Activated CD4-positive, alpha-beta T cell treated with anti-CD3 and anti-CD28 coated beads for 36 hours (primary cell): ENCODE results near the gene TMEM183A. TPM values are rescaled to one million over a fixed set of nuclear protein-coding genes. Genes with fewer than 3 reads are reported as not detected.

Experiments used
- ATAC-seq: fragments of 200-7000 bp; cut with Tn5 transposase; one replicate; pipeline ENCODE4 v1.10.0; 2021; ENCODE audit warnings: mild to moderate bottlenecking, moderate library complexity
- CTCF ChIA-PET: fragments of 350-600 bp; sonication (Branson Sonifier 250); formaldehyde crosslinking; loops from one replicate; lab custom pipeline; 2021; ENCODE audit warnings: antibody characterized with exemption; lab: Charles Lee
- POLR2A ChIA-PET: fragments of 350-600 bp; sonication (Branson Sonifier 250); formaldehyde crosslinking; loops from one replicate; lab custom pipeline; 2021; ENCODE audit warnings: antibody characterized with exemption, inconsistent platforms; lab: Charles Lee
- DNase-seq: peaks from one replicate; pipeline ENCODE4 v3.0.0-alpha.2; 2020
- H3K27ac Mint-ChIP-seq: one replicate; pipeline ENCODE4 v1.8.0; 2021; ENCODE audit warnings: mixed read lengths
- H3K27me3 Mint-ChIP-seq: one replicate; pipeline ENCODE4 v1.8.0; 2021; ENCODE audit warnings: mixed read lengths
- H3K36me3 Mint-ChIP-seq: one replicate; pipeline ENCODE4 v1.8.0; 2021; ENCODE audit warnings: low read depth, mixed read lengths
- H3K4me1 Mint-ChIP-seq: one replicate; pipeline ENCODE4 v1.8.0; 2021; ENCODE audit warnings: mixed read lengths
- H3K4me3 Mint-ChIP-seq: one replicate; pipeline ENCODE4 v1.8.0; 2021; ENCODE audit warnings: mild to moderate bottlenecking, moderate library complexity, mixed read lengths
- H3K9me3 Mint-ChIP-seq: one replicate; pipeline ENCODE4 v1.8.0; 2021; ENCODE audit warnings: low read depth, mixed read lengths
- intact Hi-C, 2 experiments: fragments of 100-400 bp; cut with DNase I in 1 of 2; cut with micrococcal nuclease in 1 of 2; formaldehyde crosslinking; loops; one replicate each; pipeline versions ENCODE4 v1.14.2 to v1.15.1; 2022 to 2024; cut with DNase I, micrococcal nuclease
- total RNA-seq, 2 experiments: library from RNA; stranded (reverse); gene quantifications; one replicate each; pipeline ENCODE4 v1.2.3, GENCODE V29; 2021

TMEM183A gene
- total RNA-seq, 2 experiments from 2014 or later = 68.6 to 71.0 TPM

GRCh38 chr1:203028784-203029553 is 21.8 kb downstream of the TMEM183A start:
- Mint-ChIP-seq H3K4me3 (no peak overlapping the region), H3K36me3 (peaks cover 18% of the 10 kb centered on the region), H3K9me3 (peaks cover 2% of the 10 kb centered on the region), H3K4me1 (peaks cover 19% of the 10 kb centered on the region), H3K27ac (no peak overlapping the region), H3K27me3 (peaks cover 4% of the 10 kb centered on the region)
- ChIA-PET POLR2A (no interaction called here), CTCF (interaction anchor here (0.6 to 3.2 kb wide), 7 partner anchors 10 to 239 kb away, joined by 3 to 22 read pairs (median 4); no protein-coding TSS in a partner anchor)
- intact Hi-C loops = loop anchor here in 1 of 2 experiments (5.0 kb wide), 2 partner anchors 298 to 458 kb away; no protein-coding TSS in a partner anchor
- DNase-seq = no peak
- ATAC-seq = no peak

DNA sequence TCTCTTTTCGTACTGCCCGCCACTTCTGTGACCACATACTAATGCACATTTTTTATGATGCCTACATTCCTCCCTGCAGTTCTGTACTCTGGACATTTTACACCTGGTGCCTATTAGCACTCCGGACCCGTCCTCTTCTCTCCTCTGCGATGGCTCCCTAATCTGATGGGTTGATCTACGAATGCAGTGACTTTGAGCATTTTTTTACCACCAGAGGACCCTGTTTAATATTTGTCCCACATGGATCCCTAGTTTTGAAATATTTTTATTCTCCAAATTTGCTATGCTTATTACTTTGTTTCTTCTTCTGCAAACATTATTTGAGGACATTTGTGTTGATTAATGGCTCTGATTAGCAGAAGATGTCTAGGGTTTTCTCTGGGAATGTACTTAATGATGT is 24.3 kb downstream of the TMEM183A start:
- ATAC-seq = no peak
- CTCF ChIA-PET = no interaction called here
- H3K9me3 Mint-ChIP-seq = no peaks in the 10 kb centered on the region
- H3K36me3 Mint-ChIP-seq = no peaks in the 10 kb centered on the region
- no peak overlapping the region for H3K4me3 Mint-ChIP-seq
- POLR2A ChIA-PET = no interaction called here
- no peak overlapping the region for H3K27ac Mint-ChIP-seq
- intact Hi-C loops = no loop called here
- peaks cover 13% of the 10 kb centered on the region for H3K4me1 Mint-ChIP-seq
- H3K27me3 Mint-ChIP-seq = peaks cover 4% of the 10 kb centered on the region
- DNase-seq = no peak

DNA sequence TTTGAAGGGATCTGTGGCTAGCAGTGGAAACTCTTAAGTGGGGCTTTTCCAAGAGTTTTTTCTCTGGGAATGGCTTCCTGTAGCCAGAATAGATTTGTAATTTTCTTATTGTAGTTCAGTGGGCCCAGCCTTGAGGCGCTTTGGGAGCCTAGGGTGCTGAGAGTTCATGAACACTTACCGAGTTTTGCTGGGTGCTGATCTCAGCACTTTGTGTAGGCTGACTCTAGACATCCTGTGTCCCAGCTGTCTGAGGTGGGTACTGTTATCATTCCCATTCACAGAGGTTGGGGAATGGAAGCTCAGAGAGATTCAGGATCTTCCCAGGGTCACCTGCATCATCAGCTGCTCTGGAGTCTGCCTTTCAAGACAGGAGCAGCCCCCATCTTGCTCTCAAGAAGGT is 26.1 kb downstream of the TMEM183A start:
- POLR2A ChIA-PET = no interaction called here
- Mint-ChIP-seq H3K4me3 (no peak overlapping the region), H3K27me3 (peaks cover 2% of the 10 kb centered on the region), H3K27ac (no peak overlapping the region), H3K36me3 (no peaks in the 10 kb centered on the region), H3K9me3 (no peaks in the 10 kb centered on the region), H3K4me1 (peaks cover 1% of the 10 kb centered on the region)
- no peak for DNase-seq
- intact Hi-C loops = no loop called here
- no peak for ATAC-seq
- CTCF ChIA-PET = interaction anchor here (3.0 kb wide), 1 partner anchor 182 kb away, joined by 14 read pairs; no protein-coding TSS in a partner anchor

- POLR2A ChIA-PET = no interaction called here
- no peaks in the 10 kb centered on the region for H3K4me1 Mint-ChIP-seq
- no peak for DNase-seq
- H3K36me3 Mint-ChIP-seq = no peaks in the 10 kb centered on the region
- CTCF ChIA-PET = interaction anchor here (0.7 to 3.0 kb wide), 3 partner anchors 35 to 182 kb away, joined by 3 to 14 read pairs (median 3); no protein-coding TSS in a partner anchor
- ATAC-seq = no peak
- H3K27me3 Mint-ChIP-seq = no peaks in the 10 kb centered on the region
- no peak overlapping the region for H3K4me3 Mint-ChIP-seq
- no peak overlapping the region for H3K27ac Mint-ChIP-seq
- H3K9me3 Mint-ChIP-seq = no peaks in the 10 kb centered on the region
- intact Hi-C loops = no loop called here
Measured at GRCh38 chr1:203033917-203034316, 26.7 kb downstream of the TMEM183A start.

- ChIA-PET POLR2A (no interaction called here), CTCF (interaction anchor here (0.7 to 3.0 kb wide), 4 partner anchors 27 to 181 kb away, joined by 3 to 14 read pairs (median 4); partner anchors contain the start of gene TMEM183A)
- DNase-seq = no peak
- peaks cover 4% of the 10 kb centered on the region for H3K4me1 Mint-ChIP-seq
- no peak for ATAC-seq
- intact Hi-C loops = loop anchor here in 1 of 2 experiments (5.0 kb wide), 1 partner anchor 138 kb away; no protein-coding TSS in a partner anchor
- no peaks in the 10 kb centered on the region for H3K9me3 Mint-ChIP-seq
- H3K27ac Mint-ChIP-seq = no peak overlapping the region
- peaks cover 5% of the 10 kb centered on the region for H3K36me3 Mint-ChIP-seq
- no peak overlapping the region for H3K4me3 Mint-ChIP-seq
- H3K27me3 Mint-ChIP-seq = peaks cover 4% of the 10 kb centered on the region
Measured at GRCh38 chr1:203034422-203035110, 27.4 kb downstream of the TMEM183A start.

DNA sequence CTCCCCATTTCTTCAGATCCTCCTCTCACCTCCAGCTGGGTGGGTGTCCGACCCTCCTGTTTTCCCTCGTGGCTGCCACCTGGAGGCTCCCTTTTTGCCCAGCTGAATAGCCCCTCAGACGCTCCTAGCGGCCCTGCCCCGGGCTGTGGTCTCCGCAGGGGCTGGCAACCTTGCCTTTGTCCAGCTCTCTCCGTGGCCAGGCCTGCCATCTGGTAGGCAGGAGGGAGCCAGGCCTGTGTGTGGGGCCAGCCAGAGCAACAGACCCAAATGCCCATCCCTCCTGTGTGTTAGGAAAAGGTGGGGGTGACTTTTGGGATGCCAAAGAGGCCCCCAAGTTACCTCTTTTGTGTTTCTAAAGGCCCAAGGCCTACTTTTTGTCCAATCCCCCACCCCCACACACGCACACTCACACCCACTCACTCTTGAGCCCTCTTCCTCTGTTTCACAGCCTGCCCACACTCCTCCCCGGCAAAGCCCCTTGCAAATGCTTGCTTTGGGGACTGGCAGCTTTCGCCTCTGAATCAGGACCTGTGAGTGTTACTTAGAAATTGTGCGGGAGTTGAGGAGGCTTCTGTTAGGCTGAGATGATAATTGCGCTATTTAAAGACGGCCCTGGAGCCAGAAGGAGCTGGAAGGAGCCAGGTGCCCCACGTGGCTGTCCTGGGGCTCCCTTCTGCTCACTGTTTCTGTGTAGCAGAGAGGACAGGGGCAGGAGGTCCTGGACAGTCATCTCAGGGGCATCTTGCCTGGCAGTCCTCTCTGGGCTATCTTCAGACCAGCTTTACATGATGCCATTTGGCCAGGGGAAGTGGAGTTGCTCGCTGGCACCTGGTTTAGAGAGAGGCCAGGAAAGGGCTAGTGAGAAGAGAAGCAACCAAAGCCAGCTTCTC is 28.2 kb downstream of the TMEM183A start:
- ATAC-seq (no peak), DNase-seq (no peak)
- no peak overlapping the region for H3K27ac Mint-ChIP-seq
- intact Hi-C loops = loop anchor here in 1 of 2 experiments (5.0 kb wide), 1 partner anchor 137 kb away; no protein-coding TSS in a partner anchor
- H3K4me1 Mint-ChIP-seq = peaks cover 4% of the 10 kb centered on the region
- H3K9me3 Mint-ChIP-seq = no peaks in the 10 kb centered on the region
- no peak overlapping the region for H3K4me3 Mint-ChIP-seq
- POLR2A ChIA-PET = no interaction called here
- peaks cover 4% of the 10 kb centered on the region for H3K27me3 Mint-ChIP-seq
- CTCF ChIA-PET = interaction anchor here (0.6 to 3.0 kb wide), 9 partner anchors 28 to 327 kb away, joined by 3 to 14 read pairs (median 3); partner anchors contain the start of gene TMEM183A
- peaks cover 6% of the 10 kb centered on the region for H3K36me3 Mint-ChIP-seq

DNA sequence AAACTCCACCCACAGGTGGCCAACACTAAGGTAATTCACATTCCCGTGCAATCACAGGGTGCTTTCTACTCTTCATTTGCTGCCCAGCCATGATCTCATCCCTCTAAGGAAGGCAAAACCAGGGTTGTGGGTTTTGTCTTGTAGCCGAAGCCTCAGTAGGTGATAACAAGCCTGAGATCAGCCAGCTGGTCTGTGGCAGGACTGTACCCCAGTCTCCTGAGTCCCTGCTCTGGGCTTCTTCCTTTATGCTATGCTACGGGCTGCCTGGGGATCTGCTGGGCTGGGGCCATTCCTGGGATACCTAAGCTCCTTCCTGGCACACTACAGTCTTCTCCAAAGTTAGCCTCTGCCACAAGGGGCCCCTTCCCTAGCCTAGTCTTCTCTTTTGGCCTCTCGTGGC is 29.0 kb downstream of the TMEM183A start:
- Mint-ChIP-seq H3K27ac (no peak overlapping the region), H3K4me3 (no peak overlapping the region), H3K36me3 (peaks cover 6% of the 10 kb centered on the region), H3K27me3 (peaks cover 4% of the 10 kb centered on the region), H3K4me1 (peaks cover 4% of the 10 kb centered on the region), H3K9me3 (no peaks in the 10 kb centered on the region)
- DNase-seq (no peak), ATAC-seq (no peak)
- POLR2A ChIA-PET = interaction anchor here (0.7 kb wide), 1 partner anchor 11 kb away, joined by 3 read pairs; no protein-coding TSS in a partner anchor
- intact Hi-C loops = loop anchor here in 1 of 2 experiments (5.0 kb wide), 1 partner anchor 136 kb away; no protein-coding TSS in a partner anchor
- CTCF ChIA-PET = interaction anchor here (0.6 to 1.2 kb wide), 4 partner anchors 47 to 234 kb away, joined by 3 to 5 read pairs (median 3); no protein-coding TSS in a partner anchor

GRCh38 chr1:203036537-203036936 is 29.4 kb downstream of the TMEM183A start:
- Mint-ChIP-seq H3K27me3 (peaks cover 4% of the 10 kb centered on the region), H3K27ac (no peak overlapping the region), H3K9me3 (no peaks in the 10 kb centered on the region), H3K4me1 (peaks cover 4% of the 10 kb centered on the region), H3K36me3 (peaks cover 6% of the 10 kb centered on the region), H3K4me3 (no peak overlapping the region)
- DNase-seq (no peak), ATAC-seq (no peak)
- intact Hi-C loops = loop anchor here in 1 of 2 experiments (5.0 kb wide), 1 partner anchor 136 kb away; no protein-coding TSS in a partner anchor
- ChIA-PET POLR2A (interaction anchor here (0.7 kb wide), 1 partner anchor 10 kb away, joined by 3 read pairs; no protein-coding TSS in a partner anchor), CTCF (interaction anchor here (0.6 to 1.2 kb wide), 4 partner anchors 46 to 234 kb away, joined by 3 to 5 read pairs (median 3); no protein-coding TSS in a partner anchor)

GRCh38 chr1:203037509-203038190 is 30.5 kb downstream of the TMEM183A start:
- peaks cover 4% of the 10 kb centered on the region for H3K27me3 Mint-ChIP-seq
- POLR2A ChIA-PET = no interaction called here
- peaks cover 6% of the 10 kb centered on the region for H3K36me3 Mint-ChIP-seq
- intact Hi-C loops = loop anchor here in 1 of 2 experiments (2.0 to 5.0 kb wide), 2 partner anchors 135 to 231 kb away; no protein-coding TSS in a partner anchor
- H3K4me3 Mint-ChIP-seq = no peak overlapping the region
- H3K4me1 Mint-ChIP-seq = peaks cover 4% of the 10 kb centered on the region
- CTCF ChIA-PET = interaction anchor here (0.6 to 3.4 kb wide), 2 partner anchors 47 to 155 kb away, joined by 4 to 14 read pairs; partner anchors contain the start of gene MYOG
- no peak for ATAC-seq
- no peaks in the 10 kb centered on the region for H3K9me3 Mint-ChIP-seq
- DNase-seq = no peak
- no peak overlapping the region for H3K27ac Mint-ChIP-seq
